B cell (primary cell): Measurements from ENCODE around the gene VILL. TPM values are rescaled to one million over a fixed set of nuclear protein-coding genes. Genes with fewer than 3 reads are reported as not detected.

Experiments used
- ATAC-seq: fragments of 200-7000 bp; cut with Tn5 transposase; one replicate; pipeline ENCODE4 v1.10.0; 2021; ENCODE audit warnings: low read depth, mild to moderate bottlenecking, moderate number of reproducible peaks, moderate library complexity
- CTCF ChIA-PET: fragments of 350-600 bp; sonication (Branson Sonifier 250); formaldehyde crosslinking; loops from one replicate; lab custom pipeline; 2021; ENCODE audit warnings: antibody characterized with exemption, inconsistent platforms; lab: Charles Lee
- POLR2A ChIA-PET: fragments of 350-600 bp; sonication (Branson Sonifier 250); formaldehyde crosslinking; loops from one replicate; lab custom pipeline; 2021; ENCODE audit warnings: antibody characterized with exemption; lab: Charles Lee
- DNase-seq: peaks from one replicate; pipeline ENCODE4 v3.0.0; 2013
- H2AFZ ChIP-seq: 2 replicates; pipeline ENCODE4 v1.6.1; 2012; ENCODE audit warnings: mild to moderate bottlenecking, low read depth, low read length; ENCODE audit not compliant: insufficient read depth, poor library complexity, severe bottlenecking
- H3K27ac ChIP-seq, 2 donors: 1 replicate in 1 of 2; 2 replicates in 1 of 2; pipeline ENCODE4 v1.5.1; 2012 to 2013; ENCODE audit warnings: low read length in 2 of 2, mild to moderate bottlenecking in 2 of 2, moderate library complexity in 1 of 2
- H3K27me3 ChIP-seq, 4 experiments: fragments of 200-600 bp in 1 of 4; sonication (generic) in 1 of 4; replicated peaks in 1 of 4; 1 replicate in 2 of 4; 2 replicates in 2 of 4; pipeline versions ENCODE4 v1.6.1 to v1.7.0; 2013 to 2016; ENCODE audit warnings: low read length in 3 of 4, mild to moderate bottlenecking in 2 of 4, mixed read lengths in 1 of 4, moderate library complexity in 1 of 4; ENCODE audit not compliant: insufficient read depth in 4 of 4, control insufficient read depth in 3 of 4; ENCODE audit errors: control extremely low read depth in 1 of 4
- H3K36me3 ChIP-seq, 2 experiments: replicated peaks in 1 of 2; 1 replicate in 1 of 2; 2 replicates in 1 of 2; pipeline versions ENCODE4 v1.6.1 to v1.7.1; 2013; ENCODE audit warnings: low read length in 1 of 2; ENCODE audit not compliant: insufficient read depth in 2 of 2, control insufficient read depth in 1 of 2; ENCODE audit errors: control extremely low read depth in 1 of 2, extremely low read depth in 1 of 2
- H3K4me1 ChIP-seq, 2 donors: fragments of 200-600 bp in 1 of 2; sonication (generic) in 1 of 2; 1 replicate in 1 of 2; 2 replicates in 1 of 2; pipeline versions ENCODE4 v1.5.1 to v1.6.1; 2013 to 2017; ENCODE audit warnings: low read length in 2 of 2; ENCODE audit not compliant: control insufficient read depth in 2 of 2, insufficient read depth in 2 of 2
- H3K4me2 ChIP-seq: replicated peaks from 2 replicates; pipeline ENCODE3; 2012; ENCODE audit warnings: mild to moderate bottlenecking, low read depth, low read length; ENCODE audit not compliant: poor library complexity, severe bottlenecking
- H3K4me3 ChIP-seq, 5 experiments: fragments of 200-600 bp in 1 of 5; sonication (generic) in 1 of 5; 1 replicate in 3 of 5; 2 replicates in 2 of 5; pipeline versions ENCODE4 v1.5.1 to v1.7.0; 2011 to 2016; ENCODE audit warnings: low read length in 4 of 5, mild to moderate bottlenecking in 4 of 5, low read depth in 2 of 5, control low read depth in 1 of 5, moderate library complexity in 1 of 5; ENCODE audit not compliant: insufficient read depth in 1 of 5; ENCODE audit errors: control extremely low read depth in 1 of 5, extremely low read depth in 1 of 5
- H3K79me2 ChIP-seq: fragments of 200-600 bp; sonication (generic); one replicate; pipeline ENCODE4 v1.6.0; 2016; ENCODE audit warnings: low read length; ENCODE audit not compliant: control insufficient read depth, insufficient read depth
- H3K9ac ChIP-seq: fragments of 200-600 bp; sonication (generic); 2 replicates; pipeline ENCODE4 v1.6.1; 2017; ENCODE audit warnings: mild to moderate bottlenecking, low read length, moderate library complexity
- H3K9me3 ChIP-seq, 3 donors: one replicate each; pipeline versions ENCODE4 v1.6.1 to v1.7.1; 2013; ENCODE audit warnings: low read length in 2 of 3; ENCODE audit not compliant: control insufficient read depth in 2 of 3, insufficient read depth in 1 of 3; ENCODE audit errors: control extremely low read depth in 1 of 3
- H4K20me1 ChIP-seq: 2 replicates; pipeline ENCODE4 v1.6.0; 2012; ENCODE audit warnings: mild to moderate bottlenecking, low read length; ENCODE audit not compliant: insufficient read depth, control insufficient read depth, poor library complexity, severe bottlenecking
- H3K27ac Mint-ChIP-seq: one replicate; pipeline ENCODE4 v1.8.0; 2021; ENCODE audit warnings: mixed read lengths
- H3K27me3 Mint-ChIP-seq: one replicate; pipeline ENCODE4 v1.8.0; 2021; ENCODE audit warnings: mixed read lengths
- H3K4me1 Mint-ChIP-seq: one replicate; pipeline ENCODE4 v1.8.0; 2021; ENCODE audit warnings: mixed read lengths
- H3K4me3 Mint-ChIP-seq: one replicate; pipeline ENCODE4 v1.8.0; 2021; ENCODE audit warnings: mixed read lengths
- H3K9me3 Mint-ChIP-seq: one replicate; pipeline ENCODE4 v1.8.0; 2022; ENCODE audit warnings: mixed read lengths; ENCODE audit not compliant: insufficient read depth
- CTCF ChIP-seq: fragments of 200-600 bp; IDR thresholded peaks from one replicate; pipeline ENCODE4 v1.8.0; 2022; ENCODE audit warnings: antibody characterized with exemption, mild to moderate bottlenecking
- EZH2 ChIP-seq: IDR thresholded peaks from 2 replicates; pipeline ENCODE4 v1.6.1; 2012; ENCODE audit warnings: borderline replicate concordance, low read depth, mild to moderate bottlenecking, moderate library complexity, low read length; ENCODE audit not compliant: insufficient read depth, poor library complexity, severe bottlenecking
- WGBS: methylation state at CpG from one replicate; pipeline ENCODE4 v1.1.5; 2013; ENCODE audit warnings: missing lambda C conversion rate; ENCODE audit not compliant: insufficient coverage; 5-methylcytosine and 5-hydroxymethylcytosine counted together
- intact Hi-C: fragments of 100-400 bp; cut with micrococcal nuclease; formaldehyde crosslinking; loops from one replicate; pipeline ENCODE4 v1.10.0; 2022
- polyA plus RNA-seq: library from polyadenylated mRNA; depleted of rRNA; stranded (reverse); fragments of >200 nt; gene quantifications from 2 replicates; pipeline ENCODE4 v1.2.3, GENCODE V29; 2012
- total RNA-seq, 2 donors: library from RNA; stranded (reverse); fragments of 120-200 nt in 1 of 2; gene quantifications; 1 replicate in 1 of 2; 2 replicates in 1 of 2; pipeline versions ENCODE4 v1.2.3 to v1.2.4, GENCODE V29; 2013 to 2022

Gene VILL
- total and polyA plus RNA-seq, 2 donors (not counting 1 experiment from before 2014, with no cell fraction given), result 35.2 to 46.4 TPM

GRCh38 chr3:38019658-38020341 lies 29.2 kb downstream of the VILL start:
- whole genome bisulfite sequencing, result 92% methylated on average over 10 of the region's 10 CpGs
- Mint-ChIP-seq H3K9me3 (peaks cover 3% of the 10 kb centered on the region), H3K4me1 (peaks cover 17% of the 10 kb centered on the region), H3K4me3 (no peak overlapping the region), H3K27me3 (no peaks in the 10 kb centered on the region), H3K27ac (no peak overlapping the region)
- H3K27me3 ChIP-seq, result no peaks in the 10 kb centered on the region
- H4K20me1 ChIP-seq, result no peaks in the 10 kb centered on the region
- no peak overlapping the region for H3K27ac ChIP-seq
- ChIA-PET POLR2A (no interaction called here), CTCF (no interaction called here)
- intact Hi-C loops, result no loop called here
- H3K79me2 ChIP-seq, result no peaks in the 10 kb centered on the region
- peaks cover 0 to 16% (median 0%) of the 10 kb centered on the region in 3 donors for H3K9me3 ChIP-seq
- TF ChIP-seq CTCF, result no peak
- H3K9ac ChIP-seq, result no peak overlapping the region
- no peak overlapping the region for H3K4me3 ChIP-seq
- no peak for ATAC-seq
- no peak overlapping the region for H3K4me2 ChIP-seq
- H3K36me3 ChIP-seq, result peaks cover 0 to 3% of the 10 kb centered on the region in 2 experiments
- no peak overlapping the region for H2AFZ ChIP-seq
- no peak for DNase-seq
- peaks cover 0 to 12% of the 10 kb centered on the region in 2 donors for H3K4me1 ChIP-seq

- TF ChIP-seq EZH2 (no peak), CTCF (no peak)
- Histone ChIP-seq H3K9me3 (peaks cover 0 to 16% (median 0%) of the 10 kb centered on the region in 3 donors), H3K4me2 (no peak overlapping the region), H2AFZ (no peak overlapping the region), H4K20me1 (no peaks in the 10 kb centered on the region), H3K36me3 (peaks cover 0 to 3% of the 10 kb centered on the region in 2 experiments), H3K27ac (no peak overlapping the region), H3K79me2 (no peaks in the 10 kb centered on the region), H3K4me3 (no peak overlapping the region), H3K9ac (no peak overlapping the region), H3K27me3 (no peaks in the 10 kb centered on the region), H3K4me1 (peaks cover 2 to 15% of the 10 kb centered on the region in 2 donors)
- H3K9me3 Mint-ChIP-seq, result no peaks in the 10 kb centered on the region
- intact Hi-C loops, result no loop called here
- DNase-seq, result no peak
- 52% methylated on average over 2 of the region's 3 CpGs for WGBS
- POLR2A ChIA-PET, result no interaction called here
- peaks cover 21% of the 10 kb centered on the region for H3K4me1 Mint-ChIP-seq
- no peak for ATAC-seq
- CTCF ChIA-PET, result interaction anchor here (0.8 kb wide), 1 partner anchor 19 kb away, joined by 5 read pairs; no protein-coding TSS in a partner anchor
- no peak overlapping the region for H3K27ac Mint-ChIP-seq
- no peaks in the 10 kb centered on the region for H3K27me3 Mint-ChIP-seq
- H3K4me3 Mint-ChIP-seq, result no peak overlapping the region
Observed at GRCh38 chr3:38020342-38020726, 29.7 kb downstream of the VILL start.
